ENCODE data around the gene KCNIP3.
"Not testable (repeated sequence)": the region's sequence is repeated elsewhere in the genome, so short reads cannot be mapped to it uniquely, and the experiment has no call there.

The KCNIP3 gene

GRCh38 chr2:95433373-95433772 lies 136.2 kb downstream of the KCNIP3 start:
- H3K27me3 ChIP-seq (ENCODE audit: insufficient read depth, low read length, poor library complexity); H2AFZ ChIP-seq (ENCODE audit: low read depth, low read length); H3K79me2 ChIP-seq (ENCODE audit: insufficient read depth, low read length); H3K4me1 ChIP-seq (ENCODE audit: insufficient read depth, low read length); H3K4me2 ChIP-seq (ENCODE audit: insufficient read depth, low read length); H3K27ac ChIP-seq (ENCODE audit: low read length); H3K9ac ChIP-seq (ENCODE audit: low read depth, low read length); H4K20me1 ChIP-seq (ENCODE audit: insufficient read depth, low read length); H3K9me3 ChIP-seq (ENCODE audit: insufficient read depth, low read length, severe bottlenecking); ATAC-seq (ENCODE audit: insufficient read depth, low read depth); DNase-seq; H3K4me3 ChIP-seq (ENCODE audit: low read depth in 1 of 2, low read length in 2 of 2); H3K36me3 ChIP-seq (ENCODE audit: insufficient read depth, low read length): not testable (repeated sequence)

DNA sequence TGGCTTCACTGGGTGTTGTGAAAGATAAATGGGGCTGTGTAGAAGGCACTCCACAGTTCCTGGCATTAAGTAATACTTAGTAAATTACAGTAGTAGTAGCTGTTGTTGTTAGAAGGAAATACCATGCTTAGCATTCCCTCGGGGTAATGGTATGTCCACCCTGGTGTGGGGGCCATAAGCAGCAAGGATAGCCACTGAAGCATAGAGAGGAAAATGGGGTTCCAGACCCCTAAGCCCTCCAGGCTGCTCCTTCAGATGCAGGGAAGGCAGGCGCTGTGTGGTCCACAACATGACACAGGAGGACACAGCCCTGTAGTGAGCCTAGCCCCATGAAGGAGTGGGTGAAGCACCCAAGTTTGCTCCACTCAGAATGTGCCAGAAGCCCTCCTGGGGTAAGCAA lies 136.8 kb downstream of the KCNIP3 start:
- not testable (repeated sequence) for H3K79me2 ChIP-seq (ENCODE audit: insufficient read depth, low read length); H3K4me3 ChIP-seq (ENCODE audit: low read depth in 1 of 2, low read length in 2 of 2); ATAC-seq (ENCODE audit: insufficient read depth, low read depth); H3K36me3 ChIP-seq (ENCODE audit: insufficient read depth, low read length); H3K27ac ChIP-seq (ENCODE audit: low read length); H3K4me1 ChIP-seq (ENCODE audit: insufficient read depth, low read length); H4K20me1 ChIP-seq (ENCODE audit: insufficient read depth, low read length); H3K27me3 ChIP-seq (ENCODE audit: insufficient read depth, low read length, poor library complexity); H3K9ac ChIP-seq (ENCODE audit: low read depth, low read length); H2AFZ ChIP-seq (ENCODE audit: low read depth, low read length); H3K9me3 ChIP-seq (ENCODE audit: insufficient read depth, low read length, severe bottlenecking); DNase-seq; H3K4me2 ChIP-seq (ENCODE audit: insufficient read depth, low read length)

- H3K27ac ChIP-seq (ENCODE audit: low read length); H3K27me3 ChIP-seq (ENCODE audit: insufficient read depth, low read length, poor library complexity); DNase-seq; H3K9me3 ChIP-seq (ENCODE audit: insufficient read depth, low read length, severe bottlenecking); H3K36me3 ChIP-seq (ENCODE audit: insufficient read depth, low read length); H2AFZ ChIP-seq (ENCODE audit: low read depth, low read length); H3K4me3 ChIP-seq (ENCODE audit: low read depth in 1 of 2, low read length in 2 of 2); H4K20me1 ChIP-seq (ENCODE audit: insufficient read depth, low read length); ATAC-seq (ENCODE audit: insufficient read depth, low read depth); H3K4me2 ChIP-seq (ENCODE audit: insufficient read depth, low read length); H3K9ac ChIP-seq (ENCODE audit: low read depth, low read length); H3K4me1 ChIP-seq (ENCODE audit: insufficient read depth, low read length); H3K79me2 ChIP-seq (ENCODE audit: insufficient read depth, low read length): not testable (repeated sequence)
Measured at GRCh38 chr2:95434507-95435076, 137.4 kb downstream of the KCNIP3 start.

- H3K4me3 ChIP-seq (ENCODE audit: low read depth in 1 of 2, low read length in 2 of 2); H3K79me2 ChIP-seq (ENCODE audit: insufficient read depth, low read length); ATAC-seq (ENCODE audit: insufficient read depth, low read depth); H3K27me3 ChIP-seq (ENCODE audit: insufficient read depth, low read length, poor library complexity); H3K9ac ChIP-seq (ENCODE audit: low read depth, low read length); H2AFZ ChIP-seq (ENCODE audit: low read depth, low read length); H4K20me1 ChIP-seq (ENCODE audit: insufficient read depth, low read length); DNase-seq; H3K9me3 ChIP-seq (ENCODE audit: insufficient read depth, low read length, severe bottlenecking); H3K27ac ChIP-seq (ENCODE audit: low read length); H3K4me2 ChIP-seq (ENCODE audit: insufficient read depth, low read length); H3K4me1 ChIP-seq (ENCODE audit: insufficient read depth, low read length); H3K36me3 ChIP-seq (ENCODE audit: insufficient read depth, low read length): not testable (repeated sequence)
Measured at GRCh38 chr2:95435162-95435871, 138.2 kb downstream of the KCNIP3 start.
